Left renal pelvis (tissue), 4 donors: Measurements from ENCODE around the gene ADAP1. TPM values are rescaled to one million over a fixed set of nuclear protein-coding genes. Genes with fewer than 3 reads are reported as not detected.
"Not testable (repeated sequence)": the region's sequence is repeated elsewhere in the genome, so short reads cannot be mapped to it uniquely, and the experiment has no call there.

Experiments used
- DNase-seq, 4 donors: peaks; one replicate each; pipeline ENCODE4 v3.0.0-alpha.2; 2013; ENCODE audit warnings: low read depth in 4 of 4, low spot score in 3 of 4
- polyA plus RNA-seq, 4 donors: library from polyadenylated mRNA; unstranded; fragments of 120-200 nt; gene quantifications; one replicate each; pipeline ENCODE4 v1.2.1, GENCODE V29; 2013; ENCODE audit not compliant: insufficient read length in 4 of 4

Gene ADAP1
- polyA plus RNA-seq, 4 donors, result 3.1 to 16.2 (median 15.0) TPM

DNA sequence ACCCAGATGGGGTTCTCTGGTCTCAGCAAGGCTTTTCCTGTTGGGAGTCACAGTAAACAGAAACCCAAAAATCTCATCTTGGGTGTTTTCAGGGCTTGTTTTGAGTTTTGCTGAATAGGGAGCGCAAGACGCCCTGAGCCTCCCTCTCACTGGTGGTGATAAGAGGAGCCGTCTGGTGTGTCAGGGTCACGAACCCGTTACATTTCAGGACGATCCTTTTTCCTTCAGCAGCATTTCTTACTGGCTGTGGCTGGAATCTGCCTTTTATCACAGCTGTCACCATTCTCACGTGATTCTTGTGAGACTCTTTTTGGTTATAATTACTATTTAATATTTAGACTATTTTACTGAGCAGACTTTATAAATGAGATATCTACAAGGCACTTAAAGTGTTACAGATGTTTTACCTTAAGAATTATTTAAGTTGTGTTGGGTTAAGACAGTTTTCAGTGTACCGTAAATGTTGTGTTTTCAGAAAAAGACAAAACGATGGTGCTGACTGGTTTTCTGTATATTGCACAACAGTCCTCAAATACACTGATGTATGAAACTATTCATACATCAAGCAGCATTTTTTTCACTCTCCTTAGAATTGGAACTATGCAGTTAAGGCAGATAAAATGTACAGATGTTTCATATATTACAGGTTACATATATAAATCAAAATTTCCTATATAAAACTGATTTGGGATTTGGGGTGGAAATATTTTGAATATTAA lies 80.3 kb downstream of the ADAP1 start:
- no peak for DNase-seq

DNA sequence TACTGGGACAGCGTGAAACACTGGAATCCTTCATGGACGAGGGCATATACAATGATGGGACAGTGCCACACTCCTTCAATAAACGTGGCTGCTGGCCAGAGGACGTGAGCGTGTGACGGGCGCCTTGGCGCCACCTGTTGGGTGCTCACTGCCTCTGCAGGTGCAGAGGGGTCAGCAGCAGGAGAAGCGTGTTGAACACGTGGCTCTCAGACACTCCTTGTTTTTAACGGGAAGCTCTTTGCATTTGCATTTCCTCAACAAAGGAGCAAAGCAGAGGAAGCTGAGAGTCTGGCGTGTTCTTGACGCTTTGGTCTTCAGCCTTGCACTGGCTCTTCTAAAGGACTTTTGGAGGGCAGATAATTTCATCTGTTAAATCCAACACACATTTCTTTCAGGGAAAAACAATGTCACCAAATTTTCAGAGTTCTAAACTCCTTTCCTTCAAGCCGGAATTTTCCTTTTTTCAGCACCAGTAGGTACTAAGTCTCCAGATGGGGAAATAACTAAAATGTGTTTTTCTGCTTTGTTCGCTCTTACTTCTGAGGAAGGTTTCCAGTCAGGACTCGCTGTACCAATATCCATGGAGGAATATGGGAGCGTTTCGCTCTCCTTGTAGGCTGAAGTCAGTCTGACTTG lies 81.0 kb downstream of the ADAP1 start:
- DNase-seq, result peak; percentile 33 to 51 (median 44)

DNA sequence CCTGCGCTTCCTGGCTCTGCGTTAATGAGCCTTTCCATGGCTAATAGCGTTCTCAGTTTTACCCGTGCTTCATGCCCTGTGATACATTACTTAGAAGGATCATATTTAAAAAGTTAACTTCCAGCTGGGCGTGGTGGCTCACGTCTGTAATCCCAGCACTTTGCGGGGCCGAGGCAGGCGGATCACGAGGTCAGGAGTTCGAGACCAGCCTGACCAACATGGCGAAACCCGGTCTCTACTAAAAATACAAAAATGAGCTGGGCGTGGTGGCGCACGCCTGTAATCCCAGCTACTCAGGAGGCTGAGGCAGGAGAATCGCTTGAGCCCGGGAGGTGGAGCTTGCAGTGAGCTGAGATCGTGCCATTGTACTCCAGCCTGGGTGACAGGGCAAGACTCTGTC lies 81.8 kb downstream of the ADAP1 start:
- not testable (repeated sequence) for DNase-seq

DNA sequence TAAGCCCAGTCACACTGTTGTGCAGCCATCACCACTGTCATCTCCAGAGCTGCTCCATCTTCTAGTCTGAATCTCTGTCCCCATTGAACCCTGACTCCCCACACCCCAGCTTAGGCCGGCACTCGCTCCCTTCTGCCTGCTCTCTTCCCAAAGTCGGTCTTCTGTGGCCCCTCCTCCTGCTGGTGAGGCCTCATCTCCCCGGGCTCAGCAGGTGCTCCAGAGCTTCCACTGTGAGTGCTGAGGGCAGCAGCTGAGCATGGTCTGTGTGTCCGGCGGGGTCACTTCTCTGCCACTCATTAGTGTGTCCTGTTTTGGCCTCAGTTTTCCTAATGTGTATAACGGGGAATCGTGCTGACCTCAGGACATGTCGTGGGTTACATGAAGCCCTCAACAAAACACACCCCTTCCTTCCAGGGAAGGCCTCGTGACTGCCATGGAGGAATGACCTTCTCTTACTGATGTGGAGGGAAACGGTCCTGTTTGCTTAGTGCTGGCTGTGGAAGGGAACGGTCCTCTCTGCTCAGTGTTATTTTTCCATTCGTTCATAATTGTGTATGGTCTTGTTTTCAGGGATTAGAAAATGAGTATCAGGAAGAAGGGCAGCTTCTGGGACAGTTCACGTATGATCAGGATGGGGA lies 82.5 kb downstream of the ADAP1 start:
- no peak for DNase-seq

DNA sequence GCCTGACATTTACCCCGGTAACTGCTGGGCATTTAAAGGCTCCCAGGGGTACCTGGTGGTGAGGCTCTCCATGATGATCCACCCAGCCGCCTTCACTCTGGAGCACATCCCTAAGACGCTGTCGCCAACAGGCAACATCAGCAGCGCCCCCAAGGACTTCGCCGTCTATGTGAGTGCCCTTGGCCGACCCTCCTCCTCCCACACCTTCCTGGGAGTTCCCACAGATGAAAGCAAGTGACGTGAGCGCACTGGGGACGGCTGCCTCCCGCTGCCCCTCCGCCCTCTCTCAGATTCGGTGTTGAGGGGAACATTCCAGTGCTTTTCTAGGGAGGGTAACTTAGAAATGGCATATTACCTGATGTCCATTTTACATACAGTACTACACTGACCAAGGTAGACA lies 85.1 kb downstream of the ADAP1 start:
- DNase-seq, result no peak

DNA sequence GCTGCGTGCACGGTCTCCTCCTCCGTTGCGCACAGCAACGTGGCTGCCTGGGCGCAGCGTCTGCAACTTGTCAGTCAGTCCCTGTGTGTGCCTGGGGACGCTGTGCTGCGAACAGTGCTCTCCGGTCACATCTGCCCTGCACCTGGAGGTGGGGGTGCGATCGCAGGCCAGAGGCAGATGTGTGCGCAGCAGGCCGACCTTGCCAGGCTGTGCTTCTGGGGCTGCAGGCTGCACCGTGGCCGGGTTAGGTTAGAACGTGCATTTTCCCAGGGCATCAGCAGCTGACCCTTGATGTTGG lies 86.3 kb downstream of the ADAP1 start:
- DNase-seq, result no peak

DNA sequence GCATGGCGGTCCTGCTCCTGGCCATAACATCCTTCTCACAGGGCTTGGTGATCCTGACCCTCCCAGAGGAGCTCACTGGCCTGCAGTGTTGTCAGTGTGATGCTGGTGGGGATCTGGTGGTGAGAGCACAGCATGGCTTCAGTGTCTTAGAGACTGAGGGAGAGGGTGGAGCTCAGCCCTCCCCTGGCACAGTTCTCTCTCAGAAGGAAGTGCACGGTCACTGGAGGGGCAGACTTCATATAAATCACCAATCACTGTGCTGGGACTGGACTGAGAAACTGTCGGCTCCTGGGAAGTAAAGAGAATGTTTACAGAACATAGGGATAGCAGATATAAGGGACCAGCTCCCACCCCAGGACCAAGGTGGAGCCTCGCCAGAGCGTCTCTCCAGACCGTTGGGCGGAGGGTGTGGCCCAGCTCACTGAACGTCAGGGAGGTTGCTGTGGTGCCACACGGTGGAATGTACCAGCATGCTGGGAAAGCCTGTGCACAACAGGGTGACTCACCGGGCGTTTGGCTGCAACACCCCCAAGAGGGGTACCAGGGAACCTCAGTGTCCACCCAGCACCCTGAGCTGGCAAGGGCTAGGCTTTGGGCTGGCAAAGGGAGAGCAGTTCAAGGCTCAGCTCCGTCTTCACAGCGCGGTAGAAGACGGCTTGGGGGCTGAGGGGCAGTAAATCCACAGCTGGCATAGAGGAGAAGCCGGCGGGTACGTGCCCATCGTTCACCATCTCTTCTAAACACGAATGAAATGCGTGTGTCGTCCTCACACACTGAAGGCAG lies 86.9 kb downstream of the ADAP1 start:
- DNase-seq, result no peak

DNA sequence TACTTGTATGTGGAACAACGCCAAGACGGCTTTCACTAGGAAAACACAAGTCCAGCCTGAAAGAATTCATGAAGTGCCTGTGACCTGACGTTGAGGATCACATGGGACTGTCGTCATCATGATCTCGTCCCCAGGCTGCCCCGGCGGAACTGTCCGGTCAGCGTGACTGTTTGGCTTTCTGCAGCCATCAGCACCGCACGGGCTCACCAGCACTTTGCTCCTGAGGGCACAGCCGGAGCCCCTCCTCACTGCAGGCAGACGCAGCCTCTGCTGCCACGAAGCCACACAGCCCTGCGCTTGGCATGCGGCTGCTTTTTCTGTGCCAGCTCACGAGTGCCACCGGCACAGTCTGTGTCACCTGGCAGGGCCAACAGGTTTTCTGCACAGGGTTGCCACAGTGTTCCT lies 87.5 kb downstream of the ADAP1 start:
- peak in 3 of 4 donors; percentile 26 to 48 (median 39) for DNase-seq

DNA sequence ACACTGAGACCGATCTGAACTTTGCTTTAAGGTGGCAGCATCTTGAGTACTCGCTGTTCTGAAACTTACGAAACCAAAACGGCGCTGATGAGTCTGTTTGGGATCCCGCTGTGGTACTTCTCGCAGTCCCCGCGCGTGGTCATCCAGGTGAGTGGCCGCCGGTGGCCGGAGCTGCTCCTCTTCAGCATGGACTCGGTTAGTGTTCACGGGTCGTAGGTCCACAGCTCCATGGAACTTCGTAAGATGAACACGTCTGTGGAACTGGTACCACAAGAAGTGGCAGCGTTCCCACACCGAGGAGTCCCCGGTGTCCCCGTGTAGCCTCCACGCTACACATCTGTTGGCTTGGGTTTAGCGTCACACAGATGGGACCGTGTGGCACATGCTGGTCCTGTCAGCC lies 88.6 kb downstream of the ADAP1 start:
- DNase-seq, result no peak

DNA sequence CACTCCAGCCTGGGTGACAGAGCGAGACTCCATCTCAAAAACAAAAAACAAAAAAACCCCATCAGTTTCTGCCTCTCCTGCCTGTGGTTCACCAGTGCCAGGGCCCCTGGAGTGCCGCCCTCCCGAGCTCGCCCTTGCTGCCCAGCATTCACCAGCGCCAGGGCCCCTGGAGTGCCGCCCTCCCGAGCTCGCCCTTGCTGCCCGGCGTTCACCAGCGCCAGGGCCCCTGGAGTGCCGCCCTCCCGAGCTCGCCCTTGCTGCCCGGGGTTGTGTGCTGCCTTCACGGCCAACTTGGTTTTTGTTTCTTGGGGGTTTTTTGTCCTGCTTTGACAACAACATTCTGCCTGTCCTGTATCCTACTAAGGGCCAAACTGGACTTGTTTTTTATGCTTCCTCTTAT lies 91.4 kb downstream of the ADAP1 start:
- no peak for DNase-seq

DNA sequence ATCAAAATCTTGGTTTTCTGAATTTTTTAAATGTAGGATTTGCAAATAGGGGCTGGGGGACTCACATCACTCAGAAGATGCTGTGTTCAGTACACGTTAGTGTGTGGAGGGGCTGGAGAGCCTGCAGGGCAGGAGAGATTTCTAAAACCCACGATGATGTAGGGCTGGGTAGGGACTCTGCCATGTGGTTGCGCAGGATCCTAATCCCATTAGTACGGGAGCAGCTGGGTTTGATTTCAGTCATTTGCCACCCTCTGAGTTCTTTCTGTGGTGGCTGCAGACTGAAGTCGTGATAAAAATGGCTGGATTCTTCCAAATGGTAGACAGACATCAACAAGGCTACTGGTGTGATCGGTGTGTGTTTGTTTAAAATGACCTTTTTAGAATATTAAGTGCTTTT lies 92.3 kb downstream of the ADAP1 start:
- DNase-seq, result no peak

DNA sequence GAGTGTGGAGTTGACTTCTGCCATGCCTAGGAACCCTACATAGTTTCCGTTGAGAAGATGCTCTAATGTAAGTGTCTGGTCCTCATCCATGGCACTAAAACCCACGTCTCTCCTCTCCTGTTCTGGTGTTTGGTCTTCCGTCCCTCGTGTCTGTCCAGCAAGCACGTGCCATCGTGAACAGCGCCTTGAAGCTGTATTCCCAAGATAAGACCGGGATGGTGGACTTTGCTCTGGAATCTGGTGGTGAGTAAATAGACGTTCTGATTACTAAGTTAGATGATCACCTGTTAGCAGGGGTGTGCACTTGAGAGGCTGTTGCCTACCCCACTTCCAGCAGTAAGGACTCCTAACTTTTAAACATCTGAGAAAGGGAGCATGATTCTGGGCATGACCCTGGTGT lies 93.3 kb downstream of the ADAP1 start:
- no peak for DNase-seq

DNA sequence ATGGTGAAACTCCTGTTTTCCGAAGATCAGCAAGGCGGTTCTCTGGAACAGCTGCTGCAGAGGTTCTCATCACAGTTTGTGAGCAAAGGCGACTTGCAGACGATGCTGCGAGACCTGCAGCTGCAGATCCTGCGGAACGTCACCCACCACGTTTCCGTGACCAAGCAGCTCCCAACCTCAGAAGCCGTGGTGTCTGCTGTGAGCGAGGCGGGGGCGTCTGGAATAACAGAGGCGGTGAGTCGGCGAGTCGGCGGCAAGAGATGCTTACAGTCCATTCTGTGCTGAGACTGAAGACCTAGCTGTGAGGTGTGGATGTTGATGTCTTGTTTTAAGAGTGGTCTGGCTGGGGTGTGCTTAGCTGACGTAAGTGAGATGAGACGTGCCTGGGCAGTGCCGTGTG lies 94.3 kb downstream of the ADAP1 start:
- no peak for DNase-seq

DNA sequence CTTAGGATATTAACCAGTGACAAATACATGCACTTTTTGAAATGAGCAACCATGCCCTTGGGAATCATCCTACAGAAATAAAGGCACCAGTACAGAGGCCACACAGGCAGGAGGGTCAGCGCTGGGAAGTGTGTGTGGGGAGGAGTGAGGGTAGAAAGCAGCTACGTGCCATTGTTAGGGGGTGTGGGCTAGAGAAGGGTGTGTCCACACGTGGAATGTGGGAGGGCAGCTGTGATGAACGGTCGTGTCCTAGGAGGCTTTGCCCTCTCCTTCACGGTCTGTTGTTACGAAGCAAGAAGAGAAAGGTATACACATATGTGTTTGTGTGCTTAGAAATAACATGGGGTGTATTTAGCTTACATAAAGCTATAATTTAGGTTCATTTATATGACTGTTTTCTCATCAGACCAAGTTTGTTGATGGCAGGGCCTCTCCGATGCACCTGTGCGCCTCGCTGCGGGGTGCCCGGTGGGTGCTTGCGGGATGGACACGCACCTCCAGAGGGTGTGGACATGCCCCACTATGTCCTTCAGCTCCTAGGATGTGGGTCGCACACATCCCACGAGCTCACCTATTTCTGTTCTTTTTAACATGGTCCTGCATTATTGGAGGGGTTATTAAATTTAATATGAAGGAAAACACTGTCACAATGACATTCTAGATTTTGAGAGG lies 95.0 kb downstream of the ADAP1 start:
- no peak for DNase-seq

DNA sequence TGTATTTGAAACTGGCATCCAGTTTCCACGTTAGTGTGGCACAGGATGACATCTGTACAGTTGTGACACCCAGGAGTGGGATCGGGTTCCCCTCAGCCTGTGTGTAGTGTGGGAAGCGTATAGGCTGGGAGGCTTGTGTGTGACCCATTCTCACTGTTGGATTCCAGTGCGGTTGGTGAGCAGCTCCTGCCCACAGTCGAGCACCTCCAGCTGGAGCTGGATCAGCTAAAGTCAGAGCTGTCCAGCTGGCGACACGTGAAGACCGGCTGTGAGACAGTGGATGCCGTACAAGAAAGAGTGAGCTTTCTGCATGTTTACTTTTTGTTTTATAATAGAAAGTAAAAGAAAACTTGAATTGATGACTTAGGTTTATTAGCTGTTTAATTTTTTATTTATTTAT lies 96.8 kb downstream of the ADAP1 start:
- no peak for DNase-seq

DNA sequence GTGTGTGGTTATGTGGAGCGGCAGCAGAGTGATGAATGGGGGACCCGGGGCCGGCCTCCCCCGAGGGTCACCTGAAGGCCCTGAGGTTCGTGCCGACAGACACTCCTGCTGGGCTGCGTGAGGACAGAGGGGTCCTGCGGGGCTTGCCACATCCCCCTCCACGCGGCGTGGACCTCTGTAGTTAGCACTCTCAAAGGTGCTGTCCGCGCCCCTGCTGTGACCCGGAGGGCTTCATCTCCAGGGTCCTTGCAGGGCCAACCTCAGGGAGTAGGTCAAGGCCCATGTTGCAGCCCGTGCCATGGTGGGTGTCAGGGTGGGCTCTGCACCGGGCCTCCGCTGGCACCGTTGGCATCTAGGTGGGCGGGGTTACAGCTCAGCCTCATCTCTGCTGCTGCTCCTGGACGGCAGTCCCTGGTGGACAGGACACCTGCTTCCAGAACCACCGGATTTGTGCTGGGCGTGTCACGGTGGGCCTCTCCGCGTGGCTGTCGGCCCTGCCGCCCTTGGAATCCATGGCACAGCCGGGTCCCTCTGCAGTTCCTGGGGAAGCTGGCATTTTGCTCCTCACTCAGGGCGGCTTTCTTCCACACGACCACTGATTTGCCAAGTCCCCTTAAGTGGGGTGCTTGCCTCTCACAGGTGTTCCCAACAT lies 97.9 kb downstream of the ADAP1 start:
- DNase-seq, result no peak

DNA sequence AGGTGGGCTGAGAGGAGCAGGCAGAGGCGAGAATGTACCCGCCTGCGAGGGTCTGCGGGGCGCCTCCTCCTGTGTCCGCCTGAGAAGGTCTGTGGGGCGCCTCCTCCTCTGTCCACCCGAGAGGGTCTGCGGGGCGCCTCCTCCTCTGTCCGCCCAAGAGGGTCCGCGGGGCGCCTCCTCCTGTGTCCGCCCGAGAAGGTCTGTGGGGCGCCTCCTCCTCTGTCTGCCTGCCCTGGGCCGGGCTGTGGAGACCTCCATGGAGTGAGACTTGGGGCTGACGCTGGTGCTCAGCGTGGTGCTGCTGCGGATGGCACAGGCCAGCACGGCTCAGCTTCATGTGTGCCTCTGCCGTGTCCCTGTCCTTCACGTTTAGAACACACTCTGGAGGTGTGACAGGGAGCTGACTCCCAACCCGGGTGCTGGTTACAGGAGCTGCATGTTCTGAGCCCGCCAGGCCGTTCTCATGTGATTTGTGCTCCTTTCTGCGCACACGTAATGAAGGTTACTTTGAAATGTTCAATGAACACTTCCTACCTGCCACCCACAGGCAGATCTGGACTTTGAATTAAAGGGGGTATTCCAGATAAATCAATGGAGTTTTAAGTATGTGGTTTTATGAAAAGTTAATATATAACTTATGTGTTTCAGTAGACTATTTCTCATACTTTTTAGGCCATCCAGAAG lies 98.7 kb downstream of the ADAP1 start:
- DNase-seq, result no peak

DNA sequence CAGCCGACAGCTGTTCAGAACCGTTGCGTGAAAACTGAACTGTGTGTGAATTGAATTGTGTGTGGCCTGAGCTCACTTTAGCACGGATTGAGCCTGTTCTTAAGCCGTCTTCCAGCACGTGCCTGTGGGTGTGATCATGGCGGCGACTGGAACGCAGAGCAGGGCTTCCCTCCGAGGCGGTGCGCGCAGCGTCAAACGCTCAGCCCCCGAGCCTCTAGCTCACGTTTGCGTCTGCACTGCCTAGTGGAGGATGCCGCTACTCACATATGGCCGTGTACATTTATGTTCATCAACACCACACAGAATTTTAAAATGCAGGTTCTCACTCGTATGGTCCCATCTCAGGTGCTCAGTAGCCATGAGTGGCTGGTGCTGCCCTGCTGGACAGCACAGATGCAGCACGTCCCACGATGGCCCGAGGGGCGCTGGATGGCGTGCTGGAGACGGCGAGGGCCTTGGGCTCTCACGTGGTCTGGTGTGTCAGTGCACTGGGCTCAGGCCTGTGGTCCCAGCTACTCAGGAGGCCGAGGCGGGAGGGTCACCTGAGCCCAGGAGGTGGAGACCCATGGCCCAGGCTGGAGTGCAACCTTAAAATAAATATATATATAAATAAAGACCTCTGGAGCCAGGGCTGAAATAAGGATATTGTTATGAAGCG lies 100.2 kb downstream of the ADAP1 start:
- DNase-seq, result no peak

DNA sequence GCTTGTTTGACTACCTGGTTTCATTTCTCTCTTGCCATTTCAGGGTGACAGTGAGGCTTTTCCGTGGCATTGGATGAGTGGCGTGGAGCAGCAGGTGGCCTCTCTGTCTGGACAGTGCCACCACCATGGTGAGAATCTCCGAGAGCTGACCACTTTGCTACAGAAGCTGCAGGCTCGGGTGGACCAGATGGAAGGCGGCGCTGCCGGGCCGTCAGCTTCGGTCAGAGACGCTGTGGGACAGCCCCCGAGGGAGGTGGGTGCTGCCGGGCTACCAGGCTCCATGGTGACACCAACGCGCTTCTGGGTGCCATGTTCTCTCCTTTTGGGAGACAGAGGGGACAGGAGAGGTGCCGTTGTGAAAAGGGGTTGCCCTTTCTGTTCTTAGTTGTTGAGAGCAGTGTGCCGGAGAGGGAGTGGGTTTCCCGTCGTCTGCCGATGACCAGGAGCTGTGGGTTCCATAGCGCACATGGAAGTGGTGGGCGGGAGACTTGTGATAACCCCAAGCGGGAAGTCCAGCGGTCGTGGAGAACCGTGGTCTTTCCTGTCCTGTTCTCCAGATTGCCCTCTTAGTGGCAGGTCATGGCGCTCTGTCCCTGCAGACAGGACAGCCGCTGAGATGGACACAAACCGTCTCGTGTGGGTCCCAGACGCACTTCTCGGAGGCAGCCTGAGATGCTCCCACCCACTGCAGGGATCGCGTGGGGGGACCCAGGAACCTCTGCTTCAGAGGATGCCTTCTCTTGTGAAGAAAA lies 100.9 kb downstream of the ADAP1 start:
- no peak for DNase-seq
